A673 (cell line): Measurements from ENCODE around the gene GOLGA6D.
"Not testable (repeated sequence)": the region's sequence is repeated elsewhere in the genome, so short reads cannot be mapped to it uniquely, and the experiment has no call there.

Experiments
- CTCF ChIP-seq: fragments of 300-800, 200-600 bp; sonication (generic); conservative IDR thresholded peaks from 2 replicates; pipeline ENCODE4 v1.5.1; 2017; ENCODE audit warnings: low read depth, mild to moderate bottlenecking, antibody characterized with exemption, low read length, moderate library complexity, mixed read lengths
- EZH2 ChIP-seq: fragments of 200-600 bp; sonication (generic); IDR thresholded peaks from 2 replicates; pipeline ENCODE4 v1.6.1; 2017; ENCODE audit warnings: borderline replicate concordance, low read depth, mild to moderate bottlenecking, mixed read lengths, antibody characterized with exemption, low read length; ENCODE audit not compliant: poor library complexity, severe bottlenecking

DNA sequence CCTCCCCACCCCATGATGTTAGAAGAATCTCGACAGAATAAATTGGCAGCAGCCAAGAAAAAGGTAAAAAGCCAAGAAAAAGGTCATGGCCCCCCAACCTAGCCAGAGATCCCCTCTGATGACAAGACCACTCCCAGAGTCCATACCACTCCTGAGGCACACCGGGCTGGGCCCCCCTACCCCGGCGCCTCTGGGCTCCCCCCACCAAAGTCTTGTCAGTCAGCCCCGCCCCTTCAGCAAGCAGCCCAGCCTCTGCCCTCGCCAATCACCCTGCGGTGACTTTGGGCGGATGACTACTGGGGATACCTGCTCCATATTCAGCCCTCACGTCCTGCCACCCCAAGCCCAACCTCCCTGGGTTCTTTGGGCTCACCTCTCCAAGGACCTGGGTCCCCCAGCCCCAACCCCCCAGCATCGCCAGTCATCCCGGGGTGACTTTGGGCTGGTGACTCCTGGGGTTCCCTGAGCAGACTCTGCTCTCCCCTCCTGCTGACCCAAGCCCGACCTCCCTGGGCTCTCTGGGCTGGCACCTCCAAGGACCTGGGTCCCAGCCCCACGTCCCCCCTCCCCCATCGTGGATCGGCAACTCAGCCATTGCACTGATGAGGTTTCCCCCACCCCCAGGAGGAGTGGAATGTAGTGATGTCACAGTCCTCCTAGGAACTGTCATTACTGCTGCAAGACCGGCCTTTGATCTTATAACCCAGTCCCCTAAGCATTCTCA is 23.9 kb upstream of the GOLGA6D start:
- TF ChIP-seq CTCF, EZH2: not testable (repeated sequence)
